Stimulated activated CD8-positive, alpha-beta memory T cell treated with anti-CD3 and anti-CD28 coated beads, Interleukin-7, amount 100 ng/mL, for 1 hour (primary cell): Measurements from ENCODE around the gene BCL2L2.
A peak's percentile ranks its signal among the peaks of the same experiment; 100 is the strongest.
"Not testable (repeated sequence)": the region's sequence is repeated elsewhere in the genome, so short reads cannot be mapped to it uniquely, and the experiment has no call there.

ENCODE experiments used
- DNase-seq, 2 donors: peaks; one replicate each; pipeline ENCODE4 v3.0.0-alpha.2; 2020; ENCODE audit warnings: low read depth in 2 of 2

The BCL2L2 gene

DNA sequence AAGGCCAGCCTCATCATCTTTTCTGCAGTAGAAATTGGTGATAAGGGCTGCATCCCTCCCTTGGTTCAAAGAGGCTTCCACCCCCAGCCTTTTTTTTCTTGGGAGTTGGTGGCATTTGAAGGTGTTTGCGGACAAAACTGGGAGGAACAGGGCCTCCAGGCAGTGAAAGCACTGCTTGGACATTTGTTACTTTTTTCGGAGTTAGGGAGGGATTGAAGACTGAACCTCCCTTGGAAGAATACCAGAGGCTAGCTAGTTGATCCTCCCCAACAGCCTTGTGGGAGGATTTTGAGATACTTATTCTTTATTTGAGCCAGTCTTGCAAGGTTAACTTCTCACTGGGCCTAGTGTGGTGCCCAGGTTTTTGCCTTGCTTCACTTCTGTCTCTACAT is 17.8 kb downstream of the BCL2L2 start:
- no peak for DNase-seq

DNA sequence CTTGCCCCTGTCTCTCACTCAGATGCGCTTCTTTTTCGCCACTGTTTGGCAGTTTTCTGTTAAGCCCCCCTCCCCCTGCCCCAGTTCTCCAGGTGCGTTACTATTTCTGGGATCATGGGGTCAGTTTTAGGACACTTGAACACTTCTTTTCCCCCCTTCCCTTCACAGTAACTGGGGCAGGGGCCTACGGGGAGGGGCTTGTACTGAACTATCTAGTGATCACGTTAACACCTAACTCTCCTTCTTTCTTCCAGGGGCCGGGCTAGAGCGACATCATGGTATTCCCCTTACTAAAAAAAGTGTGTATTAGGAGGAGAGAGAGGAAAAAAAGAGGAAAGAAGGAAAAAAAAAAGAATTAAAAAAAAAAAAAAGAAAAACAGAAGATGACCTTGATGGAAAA is 18.4 kb downstream of the BCL2L2 start:
- DNase-seq, result no peak

DNA sequence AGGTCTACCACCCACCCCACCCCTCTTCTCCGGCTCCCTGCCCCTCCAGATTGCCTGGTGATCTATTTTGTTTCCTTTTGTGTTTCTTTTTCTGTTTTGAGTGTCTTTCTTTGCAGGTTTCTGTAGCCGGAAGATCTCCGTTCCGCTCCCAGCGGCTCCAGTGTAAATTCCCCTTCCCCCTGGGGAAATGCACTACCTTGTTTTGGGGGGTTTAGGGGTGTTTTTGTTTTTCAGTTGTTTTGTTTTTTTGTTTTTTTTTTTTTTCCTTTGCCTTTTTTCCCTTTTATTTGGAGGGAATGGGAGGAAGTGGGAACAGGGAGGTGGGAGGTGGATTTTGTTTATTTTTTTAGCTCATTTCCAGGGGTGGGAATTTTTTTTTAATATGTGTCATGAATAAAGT is 19.1 kb downstream of the BCL2L2 start:
- not testable (repeated sequence) for DNase-seq

DNA sequence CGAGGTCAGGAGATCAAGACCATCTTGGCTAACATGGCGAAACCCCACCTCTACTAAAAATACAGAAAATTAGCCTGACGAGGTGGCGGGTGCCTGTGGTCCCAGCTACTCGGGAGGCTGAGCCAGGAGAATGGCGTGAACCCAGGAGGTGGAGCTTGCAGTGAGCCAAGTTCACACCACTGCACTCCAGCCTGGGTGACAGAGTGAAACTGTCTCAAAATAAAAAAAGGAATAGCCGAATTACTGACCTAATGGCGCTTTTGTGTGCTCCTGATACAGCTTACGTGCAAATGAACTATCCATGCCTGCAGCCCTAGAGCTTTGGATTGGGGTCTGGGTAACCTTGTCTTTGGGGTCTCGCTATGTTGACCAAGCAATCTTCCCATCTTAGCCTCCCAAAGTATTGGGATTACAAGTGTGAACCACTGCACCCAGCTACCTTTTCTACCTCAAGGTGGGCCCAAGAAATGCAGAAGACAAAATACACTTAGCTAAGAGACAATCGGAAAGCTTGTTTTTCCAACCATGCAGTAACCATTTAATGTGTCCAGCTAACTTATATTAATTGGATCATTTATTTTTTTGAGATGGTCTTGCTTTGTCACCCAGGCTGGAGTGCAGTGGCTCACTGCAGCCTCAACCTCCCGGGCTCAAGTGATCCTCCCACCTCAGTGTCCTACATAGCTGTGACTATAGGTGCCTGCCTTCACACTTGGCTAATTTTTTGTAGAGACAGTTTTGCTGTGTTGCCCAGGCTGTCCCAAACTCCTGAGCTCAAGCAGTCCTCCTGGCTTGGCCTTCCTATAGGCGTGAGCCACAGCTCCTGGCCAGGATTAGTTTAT is 20.1 kb downstream of the BCL2L2 start:
- no peak for DNase-seq

DNA sequence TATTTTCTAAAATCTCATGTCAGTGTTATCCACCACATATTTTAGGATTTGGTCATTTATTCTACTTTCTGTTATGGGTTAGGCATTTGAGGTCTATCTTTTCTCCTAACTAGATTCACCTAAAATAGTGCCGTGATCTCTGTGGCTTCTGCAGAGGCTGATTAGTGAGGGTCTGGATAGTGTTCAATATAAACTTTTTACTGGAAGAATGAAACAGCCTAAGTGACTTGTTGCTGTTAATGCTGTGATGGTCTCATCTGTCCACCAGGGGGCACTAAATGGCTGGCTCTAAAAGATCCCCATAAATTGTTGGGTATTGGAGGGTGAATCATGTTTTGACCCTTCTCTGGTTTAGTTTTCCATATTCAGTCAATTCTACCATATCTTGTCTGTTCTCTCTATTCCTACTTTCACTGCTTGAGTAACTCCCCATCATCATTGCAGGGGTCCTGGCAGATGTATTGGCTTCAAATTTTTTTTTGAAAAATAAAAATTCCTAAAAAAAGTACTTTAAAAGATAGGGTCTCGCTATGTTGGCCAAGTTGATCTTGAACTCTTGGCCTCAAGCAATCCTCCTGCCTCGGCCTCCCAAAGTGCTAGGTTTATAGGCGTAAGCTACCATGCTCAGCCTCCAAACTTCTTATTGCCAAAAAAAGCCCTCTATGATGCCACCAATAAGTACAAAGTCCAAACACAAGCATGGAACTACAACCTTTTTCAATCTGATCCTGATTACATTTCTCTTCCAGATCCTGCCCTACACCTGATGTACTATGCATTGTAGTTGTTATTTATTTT is 21.5 kb downstream of the BCL2L2 start:
- DNase-seq, result peak in 1 of 2 donors; percentile 38

DNA sequence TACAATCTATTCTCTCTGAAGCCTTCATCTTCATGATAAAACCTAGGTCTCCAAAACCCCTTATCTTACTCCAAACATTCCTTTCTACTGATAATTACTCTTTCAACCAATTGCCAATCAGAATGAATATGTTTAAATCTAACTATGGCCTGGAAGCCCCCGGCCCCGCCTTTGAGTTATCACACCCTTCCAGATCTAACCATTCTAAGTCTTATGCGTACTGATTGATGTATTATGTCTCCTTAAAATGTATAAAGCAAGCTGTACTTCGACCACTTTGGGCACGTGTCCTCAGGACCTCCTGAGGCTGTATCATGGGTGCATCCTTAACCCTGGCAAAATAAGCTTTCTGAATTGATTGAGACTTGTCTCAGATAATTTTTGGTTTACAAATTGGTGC is 29.0 kb downstream of the BCL2L2 start:
- DNase-seq, result no peak

DNA sequence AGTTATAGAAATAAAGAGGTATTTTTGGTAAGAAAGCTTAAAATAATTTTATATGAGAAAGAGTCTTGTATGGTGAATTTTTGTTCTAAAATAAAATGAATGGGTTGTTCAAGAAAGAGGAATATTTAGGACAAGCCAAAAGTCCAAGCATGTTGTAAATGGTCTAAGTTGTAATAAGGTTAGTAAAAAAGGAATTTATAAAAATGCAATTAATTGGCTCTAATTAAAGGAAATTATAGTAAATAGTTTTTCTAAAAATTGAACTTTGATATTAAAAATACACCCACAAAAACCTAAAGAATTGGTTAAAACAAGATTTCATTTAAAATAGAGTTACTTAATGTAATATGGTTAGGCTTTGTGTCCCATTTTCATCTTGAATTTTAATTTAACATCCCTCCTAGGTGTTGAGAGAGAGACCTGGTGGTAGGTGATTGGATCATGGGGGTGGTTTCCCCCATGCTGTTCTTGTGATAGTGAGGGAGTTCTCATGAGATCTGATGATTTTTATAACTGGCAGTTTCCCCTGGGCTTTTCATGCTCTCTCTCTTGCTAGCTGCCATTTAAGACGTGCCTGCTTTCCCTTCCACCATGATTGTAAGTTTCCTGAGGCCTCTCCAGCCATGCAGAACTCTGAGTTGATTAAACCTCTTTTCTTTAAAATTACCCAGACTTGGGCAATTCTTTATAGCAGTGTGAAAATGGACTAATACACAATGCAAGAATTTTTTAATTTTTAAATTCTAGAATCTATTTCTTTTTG is 33.1 kb downstream of the BCL2L2 start:
- DNase-seq, result no peak

DNA sequence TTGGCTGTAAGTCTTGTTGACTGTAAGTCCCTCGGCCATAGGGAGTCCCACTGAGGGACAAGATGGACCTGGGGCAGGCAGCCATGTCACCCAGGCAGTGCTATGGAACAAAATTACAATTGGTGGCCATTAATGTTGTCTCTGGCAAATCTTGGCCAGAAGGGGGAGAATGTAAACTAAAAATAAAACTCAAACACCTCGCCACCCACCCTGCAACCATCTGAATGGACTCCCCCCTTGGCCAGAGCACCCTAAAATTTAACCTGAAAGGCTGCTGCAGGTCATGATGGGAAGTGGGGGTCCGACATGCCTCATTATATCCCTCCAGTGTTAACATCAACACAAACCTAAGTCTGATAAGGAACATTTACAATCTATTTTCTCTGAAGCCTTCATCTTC is 37.8 kb downstream of the BCL2L2 start:
- no peak for DNase-seq

DNA sequence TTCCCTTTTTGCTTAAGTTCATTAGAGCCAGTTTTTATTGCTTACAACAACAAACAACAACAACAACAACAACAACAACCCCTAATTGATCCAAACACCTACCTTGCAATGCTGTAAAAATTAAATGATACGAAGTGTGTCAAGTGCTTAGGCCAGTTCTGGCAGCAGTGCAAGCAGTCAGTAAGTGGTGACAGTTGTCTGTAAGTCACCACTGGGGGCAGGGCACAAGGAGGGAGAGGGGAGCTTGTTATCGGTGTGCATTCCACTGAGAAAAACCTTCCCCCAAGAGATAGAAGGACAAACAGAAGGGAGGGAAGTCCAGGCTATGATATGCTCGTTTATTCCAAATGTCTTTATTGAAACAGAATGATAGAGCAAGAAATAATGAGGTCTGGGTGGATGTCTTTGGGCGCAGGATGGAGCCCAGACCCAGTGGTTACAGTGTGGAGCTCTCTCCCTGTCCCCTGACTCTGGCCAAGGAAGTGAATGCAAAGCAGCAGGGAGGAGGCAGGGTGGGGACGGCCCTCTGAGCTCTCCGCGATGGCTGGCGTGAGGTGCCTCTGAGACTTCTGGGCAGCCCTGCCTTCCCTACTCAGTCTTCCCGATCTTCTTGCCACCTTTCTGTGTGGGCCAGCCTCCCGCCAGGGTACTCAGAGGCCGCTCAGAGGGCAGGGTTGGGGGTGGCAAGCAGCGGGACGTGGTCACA is 39.5 kb downstream of the BCL2L2 start:
- DNase-seq, result no peak

DNA sequence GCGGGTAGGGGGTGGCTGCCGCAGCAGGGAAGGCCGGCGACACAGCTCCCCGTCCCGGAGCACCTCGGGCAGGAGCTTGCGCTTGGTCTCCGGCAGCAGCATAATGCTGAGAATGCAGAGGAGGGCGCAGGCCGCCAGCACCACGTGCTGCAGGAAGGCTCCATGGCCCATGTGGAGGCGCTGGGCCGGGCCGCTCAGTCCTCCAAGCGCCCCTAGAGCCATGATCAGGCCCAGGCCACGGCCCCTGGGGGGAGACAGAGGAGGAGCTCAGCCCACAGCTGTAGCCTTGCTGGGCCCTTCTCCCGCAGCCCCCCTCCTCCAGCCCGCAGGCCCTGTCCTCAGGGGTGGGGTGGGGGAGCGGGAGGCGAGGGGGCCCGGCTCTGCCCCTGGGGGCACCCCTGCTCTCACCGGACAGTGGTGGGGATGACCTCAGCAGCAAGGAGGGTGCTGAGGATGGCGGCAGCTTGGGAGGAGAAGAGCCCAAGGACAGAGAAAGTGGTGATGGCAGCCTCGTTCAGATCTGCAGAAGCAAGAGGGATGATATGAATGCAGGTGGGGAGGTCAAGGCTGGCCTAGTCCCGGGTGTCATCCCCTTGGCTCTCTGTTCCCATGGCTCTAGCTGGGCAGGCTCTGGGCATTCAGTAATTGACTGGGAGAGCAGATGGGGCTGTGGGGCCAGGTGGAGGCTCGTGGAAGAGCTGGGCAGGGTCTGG is 40.2 kb downstream of the BCL2L2 start:
- DNase-seq, result no peak

DNA sequence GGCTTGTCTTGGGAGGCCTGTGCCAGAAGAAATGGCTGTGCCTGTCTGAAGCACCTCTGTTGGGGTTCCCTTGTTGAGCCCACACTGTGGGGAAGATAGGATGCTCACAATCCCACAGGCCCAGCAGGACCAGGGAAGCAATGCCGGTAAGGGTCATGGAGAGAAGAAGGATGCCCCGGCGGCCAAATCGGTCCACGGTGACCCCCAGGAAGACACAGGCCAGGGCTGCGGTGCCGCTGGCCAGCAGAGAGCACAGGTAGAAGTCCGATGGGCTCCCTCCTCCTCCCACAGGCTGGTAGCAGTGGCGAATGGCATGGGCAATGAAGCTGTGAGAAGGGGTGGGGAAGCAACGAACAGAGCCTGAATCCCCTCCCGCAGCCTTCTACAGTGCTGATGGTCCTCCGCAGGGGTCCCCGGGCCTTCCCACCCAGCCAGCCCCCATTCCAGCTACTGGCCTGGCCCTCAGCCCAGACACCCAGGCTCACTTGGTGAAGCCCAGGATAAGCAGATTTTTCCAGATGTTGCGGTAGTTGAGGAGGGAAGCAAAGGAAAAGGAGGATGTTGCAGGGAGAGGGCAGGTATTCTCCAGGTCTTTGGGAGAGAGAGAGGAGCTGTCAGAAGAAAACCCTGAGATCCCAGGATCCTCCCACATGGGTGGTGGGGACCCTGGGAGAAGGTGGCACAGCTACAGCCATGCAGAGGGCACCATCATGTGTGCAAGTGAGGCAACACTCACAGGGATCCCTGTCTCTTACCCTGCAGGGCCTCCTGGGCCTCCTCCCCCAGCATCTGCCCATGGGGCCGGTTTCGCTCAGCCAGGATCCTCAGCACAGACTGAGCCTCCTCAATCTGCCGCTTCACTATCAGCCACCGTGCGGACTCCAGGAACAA is 41.0 kb downstream of the BCL2L2 start:
- DNase-seq, result no peak

DNA sequence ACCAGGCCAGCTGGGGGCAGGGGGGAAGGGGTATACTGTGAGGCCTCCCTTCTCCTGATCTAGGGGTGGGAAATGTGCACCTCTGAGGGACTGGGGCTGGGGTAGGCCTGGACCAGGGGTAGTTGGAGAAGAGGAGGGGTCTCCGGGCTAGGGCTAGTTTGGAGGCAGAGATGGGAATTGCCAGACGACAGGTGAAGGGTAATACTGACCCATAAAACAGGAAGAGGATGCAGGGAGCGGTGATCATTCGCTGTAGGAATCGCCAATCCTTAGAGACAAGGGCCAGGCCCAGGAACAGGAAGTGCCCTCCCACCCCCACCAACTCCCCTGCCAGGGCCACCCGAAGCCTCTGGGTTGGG is 41.6 kb downstream of the BCL2L2 start:
- DNase-seq, result no peak

DNA sequence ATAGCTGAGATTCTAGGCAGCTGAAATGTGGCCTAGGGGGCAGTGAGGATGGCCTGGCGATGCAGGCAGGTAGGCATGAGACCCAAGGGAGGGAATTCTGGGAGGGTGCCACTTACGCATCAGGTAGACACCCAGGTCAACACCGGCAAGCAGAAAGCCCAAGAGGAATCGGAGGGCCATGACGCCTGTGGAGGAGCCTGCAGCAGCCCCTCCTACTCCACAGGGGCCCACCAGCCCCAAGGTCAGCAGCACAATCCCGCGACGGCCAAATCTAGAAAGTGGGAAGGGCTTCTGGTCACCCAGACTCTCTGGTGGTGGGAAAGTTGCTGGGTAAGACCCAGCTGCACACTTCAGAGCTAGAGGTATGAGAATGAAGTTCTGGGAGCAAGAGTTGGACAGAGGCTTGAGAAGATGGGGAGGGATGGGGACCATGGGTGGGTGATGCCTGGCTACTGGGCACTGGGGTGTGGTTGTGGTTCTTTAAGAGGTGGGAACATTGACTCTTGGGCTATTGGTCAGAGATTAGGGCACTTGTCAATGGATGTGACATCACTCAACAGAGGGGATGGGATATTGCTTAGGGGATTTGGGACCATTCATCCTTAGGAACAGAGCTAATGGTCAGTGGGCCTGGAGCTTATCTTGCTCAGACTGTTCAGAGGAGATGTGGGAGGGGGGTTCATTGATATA is 42.7 kb downstream of the BCL2L2 start:
- DNase-seq, result no peak

DNA sequence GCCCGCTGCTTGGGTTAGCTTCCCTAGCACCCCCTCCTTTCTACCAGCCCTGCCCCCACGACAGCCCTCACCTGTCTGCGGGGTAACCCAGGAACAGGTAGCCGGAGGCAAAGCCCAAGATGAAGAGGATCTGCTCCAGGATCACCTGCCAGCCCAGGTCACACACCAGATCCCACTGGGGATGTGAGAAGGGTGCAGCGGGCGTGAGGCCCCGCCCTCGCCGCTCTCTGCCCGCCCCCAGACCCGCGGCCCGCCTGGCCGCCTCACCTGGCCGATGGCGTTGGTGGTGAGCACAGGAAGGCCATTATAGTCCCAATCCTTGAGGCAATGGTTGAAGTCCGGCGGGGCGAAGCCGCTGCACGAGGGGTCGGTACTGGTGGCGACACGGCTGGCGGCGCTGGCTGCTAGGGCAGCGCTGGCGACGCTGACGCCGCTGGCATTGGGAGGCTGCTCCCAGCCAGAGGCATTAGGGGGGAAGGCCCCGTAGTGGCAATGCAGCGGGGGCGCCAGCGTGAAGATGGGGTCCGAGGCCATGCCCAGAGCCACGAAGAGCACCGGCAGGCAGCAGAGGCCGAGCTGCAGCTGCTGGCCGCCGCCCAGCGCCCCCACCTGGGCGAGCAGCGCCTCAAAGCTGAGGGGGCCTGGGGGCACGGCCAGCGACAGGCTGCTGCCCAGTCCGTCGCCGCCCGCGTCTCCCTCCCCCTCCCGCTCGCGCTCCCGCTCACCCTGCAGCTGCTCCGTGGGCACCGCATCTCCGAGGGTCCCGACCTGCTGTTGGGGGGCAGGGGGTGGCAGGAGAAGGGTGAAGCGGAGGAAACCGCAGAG is 45.3 kb downstream of the BCL2L2 start:
- no peak for DNase-seq

DNA sequence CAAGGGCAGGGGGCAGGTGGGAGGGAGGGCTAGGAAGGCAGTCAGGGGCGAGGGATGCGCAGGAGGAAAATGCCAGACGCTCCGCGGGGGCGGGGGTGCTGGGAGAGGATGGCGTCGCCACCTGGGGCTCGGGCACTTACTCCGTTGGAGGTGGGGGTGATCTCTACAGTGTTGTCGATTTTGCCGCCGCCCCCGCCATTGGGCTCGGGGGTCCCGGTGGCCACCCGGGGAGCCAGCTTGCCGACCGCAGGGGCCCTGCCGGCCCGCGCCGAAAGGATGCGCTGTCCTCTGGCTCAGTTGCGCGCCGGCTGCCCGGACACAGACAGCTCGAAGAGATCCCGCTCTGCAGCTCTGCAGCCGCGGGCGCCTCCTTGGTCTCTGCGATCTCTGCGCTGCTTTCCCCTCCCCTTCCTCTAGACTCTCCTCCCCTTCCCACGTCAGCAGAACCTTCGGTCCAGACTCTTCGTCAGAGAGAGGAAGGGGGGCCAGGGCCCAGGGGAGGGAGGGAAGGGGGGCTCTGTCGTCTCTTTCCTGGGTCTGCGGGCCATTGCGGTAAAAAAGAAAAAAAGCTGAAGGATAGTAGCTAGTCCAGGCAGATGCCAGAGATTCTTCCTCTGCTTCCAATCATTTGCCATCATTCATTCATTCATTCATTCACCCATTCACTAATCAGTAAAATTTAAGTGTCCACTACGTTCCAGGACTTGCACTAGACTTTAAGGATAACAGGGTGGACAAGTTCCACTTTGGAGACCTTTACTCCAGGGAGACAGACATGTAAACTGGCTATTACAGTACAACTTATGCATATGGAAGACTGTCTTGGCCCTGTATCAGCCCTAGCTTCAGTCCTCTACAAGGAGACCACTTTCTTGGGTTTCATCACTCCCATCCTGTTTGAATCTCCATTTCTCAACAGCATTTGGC is 46.1 kb downstream of the BCL2L2 start, which contains the start of gene SLC22A17:
SLC22A17 (minus strand) TSS at position 382 of the 927 bp plus-strand sequence.
- DNase-seq, result peak; percentile 13 to 16

DNA sequence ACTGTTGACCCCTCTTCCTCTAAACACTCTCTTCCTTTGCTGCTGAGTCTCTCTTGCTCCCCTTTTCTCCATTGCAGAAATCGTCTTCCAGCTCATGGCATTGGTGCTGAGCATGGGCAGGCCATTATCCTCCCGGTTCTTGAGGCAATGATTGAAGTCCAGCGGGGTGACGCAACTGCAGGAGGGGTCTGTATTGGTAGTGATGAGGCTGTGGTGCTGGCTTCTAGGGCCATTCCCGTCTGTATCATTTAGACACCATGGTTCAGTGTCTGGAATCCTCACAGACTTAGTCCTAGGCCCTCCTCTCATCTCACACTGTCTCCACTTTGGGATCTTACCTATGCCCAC is 46.8 kb downstream of the BCL2L2 start:
- DNase-seq, result no peak

DNA sequence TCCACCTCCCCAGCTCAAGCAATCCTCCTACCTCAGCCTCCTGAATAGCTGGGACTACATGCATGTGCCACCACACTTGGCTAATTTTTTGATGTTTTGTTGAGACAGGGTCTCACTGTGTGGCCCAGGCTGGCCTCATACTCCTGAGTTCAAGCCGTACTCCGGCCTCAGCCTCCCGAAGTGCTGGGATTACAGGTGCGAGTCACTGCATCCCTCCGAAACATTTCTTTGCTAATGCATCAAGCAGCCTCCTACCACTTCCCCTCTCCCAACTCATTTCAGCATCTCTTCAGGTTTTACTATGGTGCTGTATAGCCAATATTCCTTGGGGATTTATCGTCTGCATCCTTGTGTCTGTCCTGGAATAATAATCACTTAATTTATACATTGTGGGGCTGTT is 48.4 kb downstream of the BCL2L2 start:
- no peak for DNase-seq
